Neuronal stem cell (in vitro differentiated cells): ENCODE data around the gene PHF13.
"Not testable (repeated sequence)": the region's sequence is repeated elsewhere in the genome, so short reads cannot be mapped to it uniquely, and the experiment has no call there.

ENCODE experiments used
- DNase-seq: peaks from one replicate; pipeline ENCODE4 v3.0.0-alpha.2; 2013; ENCODE audit warnings: low spot score
- H2AFZ ChIP-seq: one replicate; pipeline ENCODE4 v1.6.1; 2013; ENCODE audit warnings: mild to moderate bottlenecking, low read length, inconsistent platforms
- H2AK5ac ChIP-seq: 2 replicates; pipeline ENCODE4 v1.6.1; 2013; ENCODE audit warnings: low read depth, mild to moderate bottlenecking, inconsistent platforms, low read length, moderate library complexity, mixed read lengths
- H2BK120ac ChIP-seq: 2 replicates; pipeline ENCODE4 v1.6.1; 2013; ENCODE audit warnings: low read depth, mild to moderate bottlenecking, inconsistent platforms, low read length, moderate library complexity, mixed read lengths
- H2BK12ac ChIP-seq: one replicate; pipeline ENCODE4 v1.6.1; 2013; ENCODE audit warnings: low read length, inconsistent platforms
- H2BK15ac ChIP-seq: 2 replicates; pipeline ENCODE4 v1.6.1; 2013; ENCODE audit warnings: mild to moderate bottlenecking, low read length, inconsistent platforms, mixed read lengths
- H2BK5ac ChIP-seq: one replicate; pipeline ENCODE4 v1.6.1; 2013; ENCODE audit warnings: inconsistent platforms, mild to moderate bottlenecking, low read length, moderate library complexity
- H3K14ac ChIP-seq: one replicate; pipeline ENCODE4 v1.6.1; 2013; ENCODE audit warnings: low read length, inconsistent platforms
- H3K18ac ChIP-seq: 2 replicates; pipeline ENCODE4 v1.6.1; 2013; ENCODE audit warnings: low read length, inconsistent platforms
- H3K23ac ChIP-seq: 2 replicates; pipeline ENCODE4 v1.6.1; 2013; ENCODE audit warnings: low read depth, mild to moderate bottlenecking, mixed read lengths, low read length, inconsistent platforms; ENCODE audit not compliant: poor library complexity
- H3K27ac ChIP-seq: replicated peaks from 3 replicates; pipeline ENCODE4 v1.5.1; 2013; ENCODE audit warnings: low read length, inconsistent platforms
- H3K27me3 ChIP-seq, 3 experiments: 2 replicates each; pipeline ENCODE4 v1.6.1; 2013; ENCODE audit warnings: low read length in 3 of 3, mild to moderate bottlenecking in 2 of 3, inconsistent platforms in 1 of 3, low read depth in 1 of 3, mixed read lengths in 1 of 3, moderate library complexity in 1 of 3; ENCODE audit not compliant: control insufficient read depth in 3 of 3, insufficient read depth in 3 of 3
- H3K36me3 ChIP-seq, 2 donors: replicated peaks in 1 of 2; 2 replicates each; pipeline ENCODE4 v1.6.1; 2013; ENCODE audit warnings: low read length in 2 of 2; ENCODE audit not compliant: control insufficient read depth in 2 of 2, insufficient read depth in 2 of 2
- H3K4ac ChIP-seq: 2 replicates; pipeline ENCODE4 v1.6.1; 2013; ENCODE audit warnings: inconsistent platforms, mild to moderate bottlenecking, low read length, moderate library complexity
- H3K4me1 ChIP-seq, 2 donors: 1 replicate in 1 of 2; 2 replicates in 1 of 2; pipeline ENCODE4 v1.6.1; 2013; ENCODE audit warnings: low read length in 2 of 2, low read depth in 1 of 2; ENCODE audit not compliant: control insufficient read depth in 2 of 2, insufficient read depth in 1 of 2
- H3K4me2 ChIP-seq: one replicate; pipeline ENCODE4 v1.6.1; 2013; ENCODE audit warnings: mild to moderate bottlenecking, low read length, inconsistent platforms; ENCODE audit not compliant: insufficient read depth, poor library complexity, severe bottlenecking
- H3K4me3 ChIP-seq, 2 donors: 2 replicates each; pipeline ENCODE4 v1.5.1; 2013; ENCODE audit warnings: low read length in 2 of 2, mild to moderate bottlenecking in 2 of 2, inconsistent platforms in 1 of 2, moderate library complexity in 1 of 2
- H3K79me1 ChIP-seq: one replicate; pipeline ENCODE4 v1.6.1; 2013; ENCODE audit warnings: low read depth, mild to moderate bottlenecking, inconsistent platforms, low read length, moderate library complexity
- H3K9ac ChIP-seq: one replicate; pipeline ENCODE4 v1.6.1; 2013; ENCODE audit warnings: mild to moderate bottlenecking, low read depth, low read length, inconsistent platforms; ENCODE audit not compliant: poor library complexity
- H3K9me3 ChIP-seq, 2 donors: replicated peaks in 1 of 2; 2 replicates each; pipeline versions ENCODE3 to v1.6.1; 2013; ENCODE audit warnings: low read length in 2 of 2, mild to moderate bottlenecking in 2 of 2, inconsistent platforms in 1 of 2, low read depth in 1 of 2, mixed read lengths in 1 of 2, moderate library complexity in 1 of 2; ENCODE audit not compliant: control insufficient read depth in 2 of 2, insufficient read depth in 1 of 2
- H4K8ac ChIP-seq: one replicate; pipeline ENCODE4 v1.6.1; 2013; ENCODE audit warnings: low read depth, mild to moderate bottlenecking, inconsistent platforms, low read length, moderate library complexity
- H4K91ac ChIP-seq: one replicate; pipeline ENCODE4 v1.6.1; 2013; ENCODE audit warnings: low read length, low read depth, mild to moderate bottlenecking, inconsistent platforms; ENCODE audit not compliant: poor library complexity
- WGBS, 2 donors: extraction: QIAGEN DNeasy Blood & Tissue Kit; methylation state at CpG; one replicate each; pipeline ENCODE4 v1.1.7; 2013; ENCODE audit warnings: missing lambda C conversion rate in 2 of 2, mixed read lengths in 1 of 2; ENCODE audit not compliant: insufficient read length in 2 of 2, insufficient replicate concordance in 1 of 2; ENCODE audit errors: extremely low coverage in 2 of 2; 5-methylcytosine and 5-hydroxymethylcytosine counted together

The PHF13 gene

DNA sequence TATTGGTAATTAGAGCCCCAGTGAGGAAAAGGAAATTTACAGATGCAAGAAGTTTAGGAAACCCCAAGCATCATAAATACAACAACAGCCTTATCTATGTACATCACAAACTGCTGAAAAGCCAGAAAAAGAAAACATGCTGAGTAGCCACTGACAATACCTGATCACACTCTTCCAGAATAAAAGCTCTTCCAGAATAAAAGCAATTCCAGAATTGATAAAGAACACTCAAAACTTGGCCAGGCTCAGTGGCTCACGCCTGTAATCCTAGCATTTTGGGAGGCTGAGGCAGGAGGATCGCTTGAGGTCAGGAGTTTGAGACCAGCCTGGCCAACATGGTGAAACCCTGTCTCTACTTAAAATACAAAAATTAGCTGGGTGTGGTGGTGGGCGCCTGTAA lies 27.3 kb downstream of the PHF13 start:
- not testable (repeated sequence) for H3K23ac ChIP-seq, DNase-seq, H3K14ac ChIP-seq, H2BK120ac ChIP-seq, H3K9ac ChIP-seq, H3K79me1 ChIP-seq, H3K4me3 ChIP-seq, H2AFZ ChIP-seq, H3K27me3 ChIP-seq, H4K91ac ChIP-seq, H2BK5ac ChIP-seq, H4K8ac ChIP-seq, H3K4ac ChIP-seq, H3K4me2 ChIP-seq, H2BK12ac ChIP-seq, H3K27ac ChIP-seq, H2AK5ac ChIP-seq, H3K18ac ChIP-seq, H2BK15ac ChIP-seq, H3K9me3 ChIP-seq, H3K4me1 ChIP-seq
- whole genome bisulfite sequencing, 2 donors: no CpG with 5 or more reads among the region's 3 CpGs
- H3K36me3 ChIP-seq: peaks cover 49 to 90% of the 10 kb centered on the region in 2 donors

DNA sequence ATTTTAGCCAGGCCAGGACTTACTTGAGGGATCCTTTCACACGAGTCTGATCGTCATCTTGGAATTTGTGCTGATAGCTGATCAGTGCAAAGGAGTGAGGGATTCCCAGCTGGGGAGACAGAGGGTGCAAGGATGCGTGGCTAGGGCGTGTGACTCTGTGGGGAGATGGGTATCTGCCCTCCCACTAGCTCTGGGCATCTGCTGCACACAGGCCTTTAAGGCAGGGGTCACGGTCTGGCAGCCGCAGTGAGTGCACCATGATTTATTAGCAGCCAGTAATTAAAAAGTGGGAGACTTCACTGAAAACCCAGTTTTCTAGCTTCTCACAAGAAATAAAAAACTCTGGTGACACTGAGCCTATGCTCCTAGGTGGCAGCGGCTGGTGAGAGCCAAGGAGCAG lies 31.5 kb downstream of the PHF13 start:
- no peak overlapping the region for H4K91ac ChIP-seq
- no peak overlapping the region for H3K4ac ChIP-seq
- no peaks in the 10 kb centered on the region for H3K27me3 ChIP-seq
- H3K14ac ChIP-seq: no peak overlapping the region
- H3K4me3 ChIP-seq: no peak overlapping the region
- no peak overlapping the region for H2BK12ac ChIP-seq
- no peak overlapping the region for H2AK5ac ChIP-seq
- no peak overlapping the region for H3K9ac ChIP-seq
- H4K8ac ChIP-seq: no peak overlapping the region
- peaks cover 25 to 64% of the 10 kb centered on the region in 2 donors for H3K36me3 ChIP-seq
- no CpG with 5 or more reads among the region's 7 CpGs for WGBS, 2 donors
- DNase-seq: no peak
- no peak overlapping the region for H3K23ac ChIP-seq
- no peak overlapping the region for H3K18ac ChIP-seq
- no peak overlapping the region for H2BK120ac ChIP-seq
- no peaks in the 10 kb centered on the region for H3K4me1 ChIP-seq
- no peak overlapping the region for H3K27ac ChIP-seq
- H2AFZ ChIP-seq: no peak overlapping the region
- no peak overlapping the region for H2BK5ac ChIP-seq
- no peaks in the 10 kb centered on the region for H3K9me3 ChIP-seq
- H3K79me1 ChIP-seq: no peaks in the 10 kb centered on the region
- H3K4me2 ChIP-seq: no peak overlapping the region
- no peak overlapping the region for H2BK15ac ChIP-seq

DNA sequence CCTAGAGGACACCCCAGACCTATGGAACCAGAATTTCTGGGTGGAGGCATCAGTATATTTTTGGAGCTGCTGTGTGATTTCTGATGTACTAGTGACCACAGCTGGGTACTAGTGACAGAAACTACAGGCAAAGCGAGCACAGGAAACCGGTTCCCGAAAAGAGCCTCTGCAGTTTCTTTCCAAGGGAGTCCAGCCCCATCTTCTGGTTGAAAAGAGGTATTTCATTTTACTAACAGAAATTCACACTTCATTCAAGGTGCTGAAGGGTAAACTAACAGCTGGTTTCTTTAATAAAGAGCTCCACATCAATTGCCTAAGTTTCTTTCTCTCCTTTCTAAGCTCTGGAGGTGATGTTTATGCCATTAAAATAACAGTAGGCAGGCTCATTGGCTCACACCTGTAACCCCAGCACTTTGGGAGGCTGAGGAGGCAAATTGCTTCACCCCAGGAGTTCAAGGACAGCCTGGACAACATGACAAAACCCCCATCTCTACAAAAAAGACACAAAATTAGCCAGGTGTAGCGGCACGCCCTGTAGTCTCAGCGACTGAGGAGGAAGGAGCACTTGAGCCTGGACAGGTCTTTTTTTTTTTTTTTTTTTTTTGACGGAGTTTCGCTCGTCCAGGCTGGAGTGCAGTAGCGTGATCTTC lies 33.1 kb downstream of the PHF13 start:
- H4K8ac ChIP-seq: no peak overlapping the region
- H2BK5ac ChIP-seq: no peak overlapping the region
- no peak overlapping the region for H2AK5ac ChIP-seq
- no peak overlapping the region for H3K4ac ChIP-seq
- no peaks in the 10 kb centered on the region for H3K9me3 ChIP-seq
- H3K36me3 ChIP-seq: peaks cover 28 to 66% of the 10 kb centered on the region in 2 donors
- H2BK15ac ChIP-seq: no peak overlapping the region
- H3K14ac ChIP-seq: no peak overlapping the region
- H3K4me3 ChIP-seq: no peak overlapping the region
- no peak overlapping the region for H2BK120ac ChIP-seq
- no peak overlapping the region for H2AFZ ChIP-seq
- no peak overlapping the region for H3K9ac ChIP-seq
- H3K23ac ChIP-seq: no peak overlapping the region
- H2BK12ac ChIP-seq: no peak overlapping the region
- WGBS, 2 donors: no CpG with 5 or more reads among the region's 10 CpGs
- H3K27me3 ChIP-seq: no peaks in the 10 kb centered on the region
- H4K91ac ChIP-seq: no peak overlapping the region
- H3K4me2 ChIP-seq: no peak overlapping the region
- no peak overlapping the region for H3K27ac ChIP-seq
- DNase-seq: no peak
- no peaks in the 10 kb centered on the region for H3K4me1 ChIP-seq
- no peaks in the 10 kb centered on the region for H3K79me1 ChIP-seq
- H3K18ac ChIP-seq: no peak overlapping the region

DNA sequence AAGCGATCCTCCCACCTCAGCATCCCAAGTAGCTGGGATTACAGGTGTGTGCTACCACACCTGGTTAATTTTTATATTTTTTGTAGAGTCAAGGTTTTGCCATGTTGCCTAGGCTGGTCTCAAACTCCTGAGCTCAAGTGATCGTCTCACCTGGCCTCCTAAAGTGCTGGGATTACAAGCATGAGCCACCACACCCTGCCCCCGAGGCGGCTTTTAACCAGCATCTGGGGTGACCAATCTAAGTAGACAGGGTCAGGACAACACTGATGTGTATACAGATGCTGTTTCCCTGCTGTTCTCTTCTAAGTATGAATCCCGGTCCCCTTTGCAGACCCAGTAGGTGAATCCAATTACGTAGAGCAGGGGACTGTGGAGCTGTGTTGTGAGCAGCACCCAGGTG lies 35.0 kb downstream of the PHF13 start:
- WGBS, 2 donors: no CpG with 5 or more reads among the region's 6 CpGs
- no peaks in the 10 kb centered on the region for H3K27me3 ChIP-seq

More for the DNA sequence above, 35.0 kb downstream of the PHF13 start:
- H3K4me3 ChIP-seq: no peak overlapping the region
- no peak overlapping the region for H2AFZ ChIP-seq
- no peak overlapping the region for H2AK5ac ChIP-seq
- no peaks in the 10 kb centered on the region for H3K79me1 ChIP-seq
- H3K18ac ChIP-seq: no peak overlapping the region
- no peak overlapping the region for H3K4me2 ChIP-seq
- H3K9ac ChIP-seq: no peak overlapping the region
- no peak overlapping the region for H2BK15ac ChIP-seq
- H2BK12ac ChIP-seq: no peak overlapping the region
- H4K91ac ChIP-seq: no peak overlapping the region
- no peaks in the 10 kb centered on the region for H3K4me1 ChIP-seq
- DNase-seq: no peak
- no peaks in the 10 kb centered on the region for H3K9me3 ChIP-seq
- peaks cover 23 to 70% of the 10 kb centered on the region in 2 donors for H3K36me3 ChIP-seq
- H4K8ac ChIP-seq: no peak overlapping the region
- H2BK5ac ChIP-seq: no peak overlapping the region
- H3K27ac ChIP-seq: no peak overlapping the region
- no peak overlapping the region for H3K14ac ChIP-seq
- H3K4ac ChIP-seq: no peak overlapping the region
- no peak overlapping the region for H3K23ac ChIP-seq
- H2BK120ac ChIP-seq: no peak overlapping the region
